ENCODE results near the gene ADGRG3.

DNA sequence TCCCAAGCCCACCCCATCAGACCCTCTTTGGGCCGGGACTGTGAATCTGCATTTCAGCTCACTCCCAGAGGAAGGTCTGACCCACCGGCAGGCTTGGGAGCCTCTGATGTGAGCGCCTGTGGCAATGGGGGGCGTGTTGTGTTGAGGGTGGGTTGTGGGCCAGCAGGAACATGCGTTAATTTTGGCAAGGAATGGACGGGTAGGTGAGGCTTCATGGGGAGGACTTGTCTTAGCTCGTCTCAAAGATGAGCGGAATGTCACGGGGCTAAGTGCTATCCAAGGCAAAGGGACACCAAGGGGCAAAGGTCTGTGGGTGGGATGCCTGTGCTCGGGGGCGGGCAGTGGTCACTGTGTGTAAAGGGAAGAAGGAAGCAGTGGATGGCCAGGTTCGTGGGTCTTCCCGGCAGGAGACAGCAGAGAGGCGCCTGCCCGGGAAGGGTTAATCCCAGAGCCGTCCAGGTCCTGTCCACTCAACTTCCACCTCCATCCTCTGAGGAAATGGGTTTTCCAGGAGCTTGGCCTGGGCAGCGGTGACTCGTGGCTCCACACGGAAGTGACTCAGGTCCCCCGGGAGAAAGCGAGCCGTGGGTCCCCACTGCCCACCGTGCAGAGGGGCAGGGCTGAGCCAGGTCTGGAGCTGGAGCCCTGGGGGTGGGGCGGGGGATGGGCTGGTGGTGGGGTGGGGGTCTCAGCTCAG is 22.3 kb upstream of the ADGRG3 start:
- TF ChIP-seq CTCF (IDR thresholded peaks at IDR 0.05; ENCODE audit: insufficient read depth, low read length) (no peak), POLR2AphosphoS5 (IDR thresholded peaks at IDR 0.05; ENCODE audit: low read depth) (no peak), SPI1 (IDR thresholded peaks at IDR 0.05; ENCODE audit: borderline replicate concordance, low read depth) (no peak)
